ENCODE results near the gene ZNF408. TPM values are rescaled to one million over a fixed set of nuclear protein-coding genes. Genes with fewer than 3 reads are reported as not detected.

Gene ZNF408
- total RNA-seq, 1 experiment from 2014 or later = 15.2 TPM

DNA sequence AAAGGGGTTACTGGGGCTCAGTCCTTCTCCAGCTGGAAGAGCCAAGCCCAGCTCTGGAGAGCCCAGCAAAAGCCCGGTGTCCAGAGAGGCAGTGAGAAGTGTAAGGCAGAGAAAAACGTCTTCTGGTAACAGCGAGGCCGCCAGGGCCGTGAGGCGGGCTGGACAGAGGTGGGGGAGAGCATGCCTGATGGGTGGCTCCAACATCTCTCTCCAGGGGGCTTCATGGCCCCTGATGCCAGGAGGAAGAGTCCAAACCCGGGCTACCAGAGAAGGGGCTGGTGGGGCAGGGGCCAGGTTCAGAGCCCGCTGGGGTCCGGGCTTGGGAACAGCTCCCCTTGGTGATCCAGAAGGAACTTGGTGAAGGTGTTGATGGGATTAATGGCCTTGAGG lies 22.1 kb upstream of the ZNF408 start:
- H3K4me1 Mint-ChIP-seq = peaks cover 25% of the 10 kb centered on the region
- H3K4me3 Mint-ChIP-seq = no peak overlapping the region
- ChIA-PET CTCF (interaction anchor here (0.8 to 1.5 kb wide), 3 partner anchors 9 to 474 kb away, joined by 3 to 5 read pairs (median 4); no protein-coding TSS in a partner anchor), POLR2A (no interaction called here)
- TF ChIP-seq ESRRA (CRISPR knock-in tag; IDR thresholded peaks at IDR 0.05; ENCODE audit: borderline replicate concordance) = no peak
- no peak overlapping the region for H3K27ac Mint-ChIP-seq
- H3K27me3 Mint-ChIP-seq (ENCODE audit: low read depth) = no peaks in the 10 kb centered on the region
- ATAC-seq = no peak
- no peaks in the 10 kb centered on the region for H3K9me3 Mint-ChIP-seq
- H3K36me3 Mint-ChIP-seq = 0 out of 2 replicates have a peak, but pooled peaks cover 4% of the 10 kb centered on the region
- no peak for DNase-seq (ENCODE audit: low spot score)

DNA sequence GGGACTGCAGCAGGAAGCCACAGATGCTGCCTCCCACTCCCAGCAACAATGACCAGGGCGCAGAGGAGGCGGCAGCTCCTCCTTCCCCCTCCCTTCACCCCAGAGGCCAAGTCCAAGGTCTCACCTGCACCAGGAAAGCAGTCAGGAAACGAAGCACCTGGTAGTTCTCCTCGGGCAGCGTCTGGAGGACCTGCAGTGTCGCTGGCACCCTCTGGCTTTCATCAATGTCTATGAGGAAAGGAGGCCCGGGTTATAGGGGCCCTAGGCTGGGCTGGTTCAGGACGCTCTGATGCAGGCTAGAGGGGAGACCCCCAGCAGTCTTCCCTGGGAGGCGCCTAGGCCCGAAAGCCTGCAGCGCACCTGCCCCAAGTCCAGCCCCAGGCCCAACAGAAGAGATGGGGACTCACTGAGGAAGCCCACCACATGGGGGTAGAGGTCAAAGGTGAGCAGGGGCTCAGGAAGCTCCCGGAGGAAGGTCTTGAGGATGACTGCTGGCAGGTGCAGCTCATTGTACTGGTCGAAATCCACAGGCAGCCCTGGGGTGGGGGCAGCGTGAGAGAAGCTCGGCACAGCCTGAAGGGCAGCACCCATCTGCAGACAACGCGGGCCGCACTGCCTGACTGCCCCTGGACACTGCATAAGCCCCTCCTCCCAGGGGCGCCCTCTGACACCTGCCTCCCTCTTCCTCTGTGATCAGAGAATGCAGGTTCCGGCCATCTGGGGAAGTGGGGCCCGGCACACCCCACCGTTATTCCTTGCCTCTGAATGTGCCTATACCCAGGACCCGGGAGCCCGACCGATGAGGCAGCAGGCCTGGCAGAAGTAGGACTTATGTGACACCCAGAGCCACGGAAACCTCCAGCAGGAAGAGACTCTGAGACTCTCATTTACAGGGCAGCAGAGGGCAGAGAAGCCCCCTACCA lies 21.3 kb upstream of the ZNF408 start:
- Mint-ChIP-seq H3K27me3 (ENCODE audit: low read depth) (no peaks in the 10 kb centered on the region), H3K4me1 (peaks cover 17% of the 10 kb centered on the region), H3K36me3 (0 out of 2 replicates have a peak, but pooled peaks cover 4% of the 10 kb centered on the region), H3K27ac (no peak overlapping the region), H3K4me3 (no peak overlapping the region), H3K9me3 (no peaks in the 10 kb centered on the region)
- ChIA-PET CTCF (interaction anchor here (0.8 kb wide), 1 partner anchor 10 kb away, joined by 5 read pairs; no protein-coding TSS in a partner anchor), POLR2A (no interaction called here)
- DNase-seq (ENCODE audit: low spot score) (no peak), ATAC-seq (no peak)
- no peak for TF ChIP-seq NFATC4 (CRISPR knock-in tag; IDR thresholded peaks at IDR 0.05)
- no peak for TF ChIP-seq JAZF1 (CRISPR knock-in tag; IDR thresholded peaks at IDR 0.05)
- no peak for TF ChIP-seq SOX15 (CRISPR knock-in tag; IDR thresholded peaks at IDR 0.05)

DNA sequence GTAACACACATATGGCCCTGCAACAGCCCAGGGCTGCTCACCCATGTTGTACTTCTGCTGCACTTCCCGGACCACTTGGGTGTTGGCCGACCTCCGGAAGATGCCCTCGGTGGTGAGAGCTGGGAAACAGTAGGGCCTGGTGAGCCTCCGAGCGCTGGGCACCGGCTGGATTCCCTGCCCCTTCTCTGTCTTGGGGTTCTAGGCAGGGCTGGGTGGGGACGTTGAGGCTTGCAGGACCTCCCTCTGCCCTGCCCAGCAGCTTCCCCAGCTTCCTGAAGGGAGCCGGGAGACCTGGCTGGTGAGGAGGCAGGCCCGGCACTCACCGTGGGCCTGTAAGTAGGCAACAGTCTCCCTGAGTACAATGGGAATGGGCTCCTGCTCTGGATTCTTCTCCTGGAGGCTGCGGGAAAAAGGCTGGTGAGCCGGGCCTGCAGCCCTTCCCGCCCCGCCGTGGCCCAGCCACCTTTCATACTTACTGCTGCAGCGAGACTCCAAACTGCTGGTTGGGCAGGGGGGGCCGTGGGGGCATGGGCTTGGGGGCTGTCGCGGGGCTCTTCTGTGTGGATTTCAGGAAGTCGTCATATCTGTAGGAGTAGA lies 20.6 kb upstream of the ZNF408 start:
- ChIA-PET POLR2A (no interaction called here), CTCF (no interaction called here)
- no peaks in the 10 kb centered on the region for H3K9me3 Mint-ChIP-seq
- ATAC-seq = no peak
- H3K27ac Mint-ChIP-seq = no peak overlapping the region
- no peaks in the 10 kb centered on the region for H3K27me3 Mint-ChIP-seq (ENCODE audit: low read depth)
- 0 out of 2 replicates have a peak, but pooled peaks cover 4% of the 10 kb centered on the region for H3K36me3 Mint-ChIP-seq
- no peak overlapping the region for H3K4me3 Mint-ChIP-seq
- peaks cover 12% of the 10 kb centered on the region for H3K4me1 Mint-ChIP-seq
- no peak for TF ChIP-seq GTF2I (CRISPR knock-in tag; conservative IDR thresholded peaks at IDR 0.05)
- TF ChIP-seq TCF7 (CRISPR knock-in tag; IDR thresholded peaks at IDR 0.05; ENCODE audit: low read depth) = no peak
- no peak for TF ChIP-seq RORB (CRISPR knock-in tag; IDR thresholded peaks at IDR 0.05)
- TF ChIP-seq, protein P1, sequence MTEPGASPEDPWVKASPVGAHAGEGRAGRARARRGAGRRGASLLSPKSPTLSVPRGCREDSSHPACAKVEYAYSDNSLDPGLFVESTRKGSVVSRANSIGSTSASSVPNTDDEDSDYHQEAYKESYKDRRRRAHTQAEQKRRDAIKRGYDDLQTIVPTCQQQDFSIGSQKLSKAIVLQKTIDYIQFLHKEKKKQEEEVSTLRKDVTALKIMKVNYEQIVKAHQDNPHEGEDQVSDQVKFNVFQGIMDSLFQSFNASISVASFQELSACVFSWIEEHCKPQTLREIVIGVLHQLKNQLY (CRISPR knock-in tag; IDR thresholded peaks at IDR 0.05) = no peak
- TF ChIP-seq, protein P2, sequence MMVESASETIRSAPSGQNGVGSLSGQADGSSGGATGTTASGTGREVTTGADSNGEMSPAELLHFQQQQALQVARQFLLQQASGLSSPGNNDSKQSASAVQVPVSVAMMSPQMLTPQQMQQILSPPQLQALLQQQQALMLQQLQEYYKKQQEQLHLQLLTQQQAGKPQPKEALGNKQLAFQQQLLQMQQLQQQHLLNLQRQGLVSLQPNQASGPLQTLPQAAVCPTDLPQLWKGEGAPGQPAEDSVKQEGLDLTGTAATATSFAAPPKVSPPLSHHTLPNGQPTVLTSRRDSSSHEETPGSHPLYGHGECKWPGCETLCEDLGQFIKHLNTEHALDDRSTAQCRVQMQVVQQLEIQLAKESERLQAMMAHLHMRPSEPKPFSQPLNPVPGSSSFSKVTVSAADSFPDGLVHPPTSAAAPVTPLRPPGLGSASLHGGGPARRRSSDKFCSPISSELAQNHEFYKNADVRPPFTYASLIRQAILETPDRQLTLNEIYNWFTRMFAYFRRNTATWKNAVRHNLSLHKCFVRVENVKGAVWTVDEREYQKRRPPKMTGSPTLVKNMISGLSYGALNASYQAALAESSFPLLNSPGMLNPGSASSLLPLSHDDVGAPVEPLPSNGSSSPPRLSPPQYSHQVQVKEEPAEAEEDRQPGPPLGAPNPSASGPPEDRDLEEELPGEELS (CRISPR knock-in tag; IDR thresholded peaks at IDR 0.05) = no peak
- no peak for TF ChIP-seq ZNF138 (CRISPR knock-in tag; conservative IDR thresholded peaks at IDR 0.05)
- TF ChIP-seq ETV6 (CRISPR knock-in tag; IDR thresholded peaks at IDR 0.05) = no peak
- no peak for DNase-seq (ENCODE audit: low spot score)

DNA sequence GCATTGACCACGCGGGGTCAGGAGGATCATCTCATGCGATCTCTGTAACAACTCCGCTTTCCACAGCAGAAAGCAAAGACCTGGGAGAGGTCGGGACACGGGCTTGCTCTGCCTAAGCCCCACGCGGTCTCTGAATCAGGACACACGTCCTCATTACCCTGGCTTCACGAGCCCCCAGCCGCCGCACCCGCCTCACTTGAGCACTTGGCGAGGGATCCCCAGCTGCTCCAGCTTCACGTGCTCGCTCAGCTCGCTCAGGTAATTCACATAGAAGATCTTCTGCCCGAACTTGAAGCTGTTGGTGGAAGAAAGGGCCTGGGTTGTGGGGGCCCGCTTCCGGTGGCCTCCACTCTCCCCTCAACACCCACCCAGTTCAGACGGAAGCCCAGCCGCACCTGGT lies 20.0 kb upstream of the ZNF408 start:
- 0 out of 2 replicates have a peak, but pooled peaks cover 4% of the 10 kb centered on the region for H3K36me3 Mint-ChIP-seq
- CTCF ChIA-PET = no interaction called here

More for the DNA sequence above, 20.0 kb upstream of the ZNF408 start:
- DNase-seq (ENCODE audit: low spot score) (no peak), ATAC-seq (no peak)
- H3K9me3 Mint-ChIP-seq = no peaks in the 10 kb centered on the region
- H3K4me3 Mint-ChIP-seq = no peak overlapping the region
- TF ChIP-seq CREB1 (CRISPR knock-in tag; IDR thresholded peaks at IDR 0.05) (no peak), CBFB (CRISPR knock-in tag; IDR thresholded peaks at IDR 0.05; ENCODE audit: low read depth) (no peak), ZNF232 (CRISPR knock-in tag; IDR thresholded peaks at IDR 0.05) (no peak), TEAD4 (CRISPR knock-in tag; IDR thresholded peaks at IDR 0.05) (no peak), SMAD4 (CRISPR knock-in tag; IDR thresholded peaks at IDR 0.05) (no peak), SP1 (CRISPR knock-in tag; conservative IDR thresholded peaks at IDR 0.05) (no peak)
- TF ChIP-seq, protein P3, sequence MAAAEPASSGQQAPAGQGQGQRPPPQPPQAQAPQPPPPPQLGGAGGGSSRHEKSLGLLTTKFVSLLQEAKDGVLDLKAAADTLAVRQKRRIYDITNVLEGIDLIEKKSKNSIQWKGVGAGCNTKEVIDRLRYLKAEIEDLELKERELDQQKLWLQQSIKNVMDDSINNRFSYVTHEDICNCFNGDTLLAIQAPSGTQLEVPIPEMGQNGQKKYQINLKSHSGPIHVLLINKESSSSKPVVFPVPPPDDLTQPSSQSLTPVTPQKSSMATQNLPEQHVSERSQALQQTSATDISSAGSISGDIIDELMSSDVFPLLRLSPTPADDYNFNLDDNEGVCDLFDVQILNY (CRISPR knock-in tag; IDR thresholded peaks at IDR 0.05) = no peak
- TF ChIP-seq, protein P4, sequence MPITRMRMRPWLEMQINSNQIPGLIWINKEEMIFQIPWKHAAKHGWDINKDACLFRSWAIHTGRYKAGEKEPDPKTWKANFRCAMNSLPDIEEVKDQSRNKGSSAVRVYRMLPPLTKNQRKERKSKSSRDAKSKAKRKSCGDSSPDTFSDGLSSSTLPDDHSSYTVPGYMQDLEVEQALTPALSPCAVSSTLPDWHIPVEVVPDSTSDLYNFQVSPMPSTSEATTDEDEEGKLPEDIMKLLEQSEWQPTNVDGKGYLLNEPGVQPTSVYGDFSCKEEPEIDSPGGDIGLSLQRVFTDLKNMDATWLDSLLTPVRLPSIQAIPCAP (CRISPR knock-in tag; IDR thresholded peaks at IDR 0.05) = no peak
- TF ChIP-seq, protein P5, sequence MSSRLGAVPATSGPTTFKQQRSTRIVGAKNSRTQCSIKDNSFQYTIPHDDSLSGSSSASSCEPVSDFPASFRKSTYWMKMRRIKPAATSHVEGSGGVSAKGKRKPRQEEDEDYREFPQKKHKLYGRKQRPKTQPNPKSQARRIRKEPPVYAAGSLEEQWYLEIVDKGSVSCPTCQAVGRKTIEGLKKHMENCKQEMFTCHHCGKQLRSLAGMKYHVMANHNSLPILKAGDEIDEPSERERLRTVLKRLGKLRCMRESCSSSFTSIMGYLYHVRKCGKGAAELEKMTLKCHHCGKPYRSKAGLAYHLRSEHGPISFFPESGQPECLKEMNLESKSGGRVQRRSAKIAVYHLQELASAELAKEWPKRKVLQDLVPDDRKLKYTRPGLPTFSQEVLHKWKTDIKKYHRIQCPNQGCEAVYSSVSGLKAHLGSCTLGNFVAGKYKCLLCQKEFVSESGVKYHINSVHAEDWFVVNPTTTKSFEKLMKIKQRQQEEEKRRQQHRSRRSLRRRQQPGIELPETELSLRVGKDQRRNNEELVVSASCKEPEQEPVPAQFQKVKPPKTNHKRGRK (CRISPR knock-in tag; IDR thresholded peaks at IDR 0.05; ENCODE audit: borderline replicate concordance) = no peak
- no peaks in the 10 kb centered on the region for H3K27me3 Mint-ChIP-seq (ENCODE audit: low read depth)
- H3K4me1 Mint-ChIP-seq = peaks cover 6% of the 10 kb centered on the region; the same call in 1 of the 2 replicates
- POLR2A ChIA-PET = no interaction called here
- no peak overlapping the region for H3K27ac Mint-ChIP-seq
